SK-N-MC (cell line): ENCODE data around the gene FRMD4A.
"Not testable (repeated sequence)": the region's sequence is repeated elsewhere in the genome, so short reads cannot be mapped to it uniquely, and the experiment has no call there.

Experiments
- DNase-seq: peaks from one replicate; pipeline ENCODE4 v3.0.0-alpha.2; 2011; ENCODE audit warnings: low read depth, low spot score
- H3K27ac ChIP-seq: fragments of 200-600 bp; sonication (generic); 2 replicates; pipeline ENCODE4 v1.5.1; 2016; ENCODE audit warnings: mixed run types
- H3K36me3 ChIP-seq: fragments of 200-600 bp; sonication (generic); 2 replicates; pipeline ENCODE4 v1.6.1; 2017; ENCODE audit warnings: antibody characterized with exemption, low read length, mixed read lengths; ENCODE audit not compliant: insufficient read depth
- H3K4me3 ChIP-seq: fragments of 200-600 bp; sonication (generic); 2 replicates; pipeline ENCODE4 v1.5.1; 2016
- H3K9ac ChIP-seq: fragments of 200-600 bp; sonication (generic); 2 replicates; pipeline ENCODE4 v1.8.0; 2017; ENCODE audit warnings: mixed run types, mixed read lengths; ENCODE audit not compliant: insufficient read length
- H3K9me3 ChIP-seq: fragments of 200-600 bp; sonication (generic); 2 replicates; pipeline ENCODE4 v1.6.1; 2017; ENCODE audit warnings: low read depth, mild to moderate bottlenecking, antibody characterized with exemption, low read length, moderate library complexity, mixed read lengths
- EZH2 ChIP-seq: fragments of 200-600 bp; sonication (generic); IDR thresholded peaks from one replicate; pipeline ENCODE4 v1.6.1; 2017; ENCODE audit warnings: antibody characterized with exemption
- FOXP2 ChIP-seq: optimal IDR thresholded peaks from 2 replicates; pipeline ENCODE3; 2011; ENCODE audit warnings: mild to moderate bottlenecking, moderate library complexity; ENCODE audit not compliant: insufficient read depth; ENCODE audit errors: extremely low read length, control extremely low read depth
- POLR2AphosphoS5 ChIP-seq: IDR thresholded peaks from 2 replicates; pipeline ENCODE4 v1.6.1; 2012; ENCODE audit warnings: mild to moderate bottlenecking, low read depth, low read length, borderline replicate concordance

FRMD4A gene

GRCh38 chr10:13721486-13721885, 609.2 kb downstream of the FRMD4A start:
- no peak for DNase-seq
- H3K27ac ChIP-seq, result no peak overlapping the region
- no peaks in the 10 kb centered on the region for H3K9me3 ChIP-seq
- H3K4me3 ChIP-seq, result no peak overlapping the region
- no peaks in the 10 kb centered on the region for H3K36me3 ChIP-seq
- TF ChIP-seq FOXP2, result no peak
- no peak for TF ChIP-seq EZH2
- no peak for TF ChIP-seq POLR2AphosphoS5
- no peak overlapping the region for H3K9ac ChIP-seq

DNA sequence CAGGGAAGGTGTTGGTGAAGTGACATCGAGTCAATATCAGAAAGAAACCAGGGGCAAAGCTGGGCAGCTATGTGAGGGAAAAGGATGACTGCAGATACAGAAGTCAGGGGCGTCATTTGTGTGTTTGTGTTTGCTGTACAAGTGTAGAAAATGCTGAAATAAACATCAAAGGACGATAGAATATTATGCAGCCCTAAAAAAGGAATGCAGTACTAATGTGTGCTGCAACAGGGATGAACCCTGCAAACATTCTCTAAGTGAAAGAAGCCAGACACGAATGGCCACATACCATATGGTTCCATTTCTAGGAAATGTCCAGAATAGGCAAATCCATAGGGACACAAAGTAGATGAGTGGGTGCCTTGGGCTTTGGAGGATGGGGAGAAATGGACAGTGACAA, 610.0 kb downstream of the FRMD4A start:
- no peaks in the 10 kb centered on the region for H3K36me3 ChIP-seq
- no peak overlapping the region for H3K9ac ChIP-seq
- no peak for DNase-seq
- TF ChIP-seq FOXP2 (no peak), POLR2AphosphoS5 (no peak), EZH2 (no peak)
- H3K4me3 ChIP-seq, result no peak overlapping the region
- H3K9me3 ChIP-seq, result no peaks in the 10 kb centered on the region
- no peak overlapping the region for H3K27ac ChIP-seq

- no peak for TF ChIP-seq FOXP2
- no peak for TF ChIP-seq POLR2AphosphoS5
- no peak for TF ChIP-seq EZH2
- no peak overlapping the region for H3K27ac ChIP-seq
- no peak overlapping the region for H3K4me3 ChIP-seq
- no peak overlapping the region for H3K9ac ChIP-seq
- DNase-seq, result no peak
- H3K36me3 ChIP-seq, result no peaks in the 10 kb centered on the region
- no peaks in the 10 kb centered on the region for H3K9me3 ChIP-seq
Observed at GRCh38 chr10:13719425-13719824, 611.3 kb downstream of the FRMD4A start.

- Histone ChIP-seq H3K36me3 (no peaks in the 10 kb centered on the region), H3K27ac (0 out of 2 replicates have a peak overlapping the region, but pooled peaks have one; percentile 25)
- no peak for TF ChIP-seq FOXP2
- no peak for TF ChIP-seq EZH2
- TF ChIP-seq POLR2AphosphoS5, result no peak
Observed at GRCh38 chr10:13718820-13719219, 611.9 kb downstream of the FRMD4A start.

DNA sequence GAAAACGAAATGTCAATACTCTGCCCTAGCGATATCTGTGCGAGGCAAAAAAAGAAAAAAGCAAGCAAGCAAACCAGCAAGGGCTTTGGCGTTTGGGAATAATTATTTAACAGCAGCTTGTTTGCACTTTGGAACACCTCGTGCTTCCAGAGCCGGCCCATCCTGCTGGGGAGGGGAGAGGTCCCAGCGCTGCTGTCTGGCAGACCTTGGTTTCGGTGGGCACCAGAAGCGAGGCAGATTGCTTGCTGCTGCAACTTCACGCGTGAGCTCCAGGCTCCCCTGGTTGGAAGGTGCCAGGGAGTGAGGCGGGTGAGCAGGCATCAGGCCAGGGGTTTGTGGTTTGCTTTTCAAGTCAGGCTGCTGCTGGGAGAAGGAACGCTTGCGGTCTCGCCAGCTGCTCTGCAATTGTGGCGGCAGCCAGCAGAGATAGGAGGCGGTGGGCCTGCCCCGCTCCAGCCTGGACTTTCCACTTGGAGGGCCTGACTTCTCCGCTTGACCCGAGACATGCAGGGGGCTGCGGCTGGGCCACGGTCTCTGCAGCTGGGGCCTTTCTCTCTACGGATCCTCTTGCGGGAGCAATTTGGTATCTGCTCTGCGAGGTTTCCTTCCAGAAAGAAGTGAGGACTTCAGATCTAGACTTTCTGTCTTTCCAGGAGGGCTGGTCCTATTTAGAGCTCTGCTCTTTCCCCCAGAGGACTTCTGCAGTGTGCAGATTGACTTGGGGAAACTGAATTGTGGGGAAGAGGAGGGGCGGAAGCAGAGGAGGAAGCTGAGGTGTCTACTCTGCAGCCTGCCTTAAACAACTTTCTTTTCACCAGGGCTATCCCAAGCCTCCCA, 612.6 kb downstream of the FRMD4A start:
- TF ChIP-seq FOXP2 (no peak), POLR2AphosphoS5 (no peak), EZH2 (no peak)
- no peaks in the 10 kb centered on the region for H3K9me3 ChIP-seq
- H3K27ac ChIP-seq, result peak overlapping the region; percentile 25; the same call in 1 of the 2 replicates
- peak overlapping the region; percentile 72 for H3K4me3 ChIP-seq
- no peak overlapping the region for H3K9ac ChIP-seq
- no peaks in the 10 kb centered on the region for H3K36me3 ChIP-seq
- no peak for DNase-seq

More at GRCh38 chr10:13718820-13719219, 611.9 kb downstream of the FRMD4A start:
- no peak overlapping the region for H3K9ac ChIP-seq
- H3K4me3 ChIP-seq, result peak overlapping the region; percentile 72
- H3K9me3 ChIP-seq, result no peaks in the 10 kb centered on the region
- DNase-seq, result no peak

DNA sequence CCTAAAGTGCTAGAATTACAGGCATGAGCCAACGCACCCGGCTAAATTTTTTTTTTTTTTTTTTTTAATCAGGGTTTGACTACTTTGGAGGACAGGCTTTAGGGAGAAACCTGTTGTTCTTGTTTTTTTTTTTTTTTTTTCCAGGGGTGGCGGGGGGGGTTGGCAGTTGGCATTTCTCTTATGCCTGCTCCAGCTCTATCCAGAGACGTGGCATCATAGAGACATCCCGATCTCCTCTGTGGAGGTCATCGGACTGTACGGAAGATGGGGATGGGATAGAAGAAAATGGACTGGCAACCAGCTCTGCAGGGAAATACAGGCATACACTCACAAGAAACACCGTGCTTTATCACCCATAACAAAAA, 613.2 kb downstream of the FRMD4A start:
- no peak overlapping the region for H3K9ac ChIP-seq
- no peak overlapping the region for H3K27ac ChIP-seq
- H3K4me3 ChIP-seq, result peak overlapping the region; percentile 72
- TF ChIP-seq FOXP2 (no peak), POLR2AphosphoS5 (no peak), EZH2 (no peak)
- no peak for DNase-seq
- H3K9me3 ChIP-seq, result no peaks in the 10 kb centered on the region
- H3K36me3 ChIP-seq, result no peaks in the 10 kb centered on the region

GRCh38 chr10:13716081-13717071, 614.3 kb downstream of the FRMD4A start:
- Histone ChIP-seq H3K27ac (no peak overlapping the region), H3K9me3 (no peaks in the 10 kb centered on the region), H3K4me3 (no peak overlapping the region), H3K36me3 (no peaks in the 10 kb centered on the region), H3K9ac (no peak overlapping the region)
- TF ChIP-seq EZH2 (no peak), POLR2AphosphoS5 (no peak), FOXP2 (no peak)
- DNase-seq, result no peak

GRCh38 chr10:13715596-13715995, 615.1 kb downstream of the FRMD4A start:
- DNase-seq, H3K9me3 ChIP-seq, H3K36me3 ChIP-seq, H3K9ac ChIP-seq, H3K27ac ChIP-seq, H3K4me3 ChIP-seq: not testable (repeated sequence)
